Keratinocyte (primary cell): ENCODE data around the gene SIGLEC9. TPM values are rescaled to one million over a fixed set of nuclear protein-coding genes. Genes with fewer than 3 reads are reported as not detected.

Source experiments
- DNase-seq: peaks from one replicate; pipeline ENCODE4 v3.0.0-alpha.2; 2011; ENCODE audit warnings: low read depth, missing footprints, low spot score
- FAIRE-seq: peaks from 2 replicates; lab custom pipeline; 2011; peaks lifted over from hg19 to GRCh38; lab: Jason Lieb, UNC
- H2AFZ ChIP-seq: 2 replicates; pipeline ENCODE4 v1.6.0; 2012; ENCODE audit warnings: low read length, control low read depth, inconsistent platforms; ENCODE audit not compliant: control insufficient read depth
- H3K27ac ChIP-seq: 2 replicates; pipeline ENCODE4 v1.5.1; 2011; ENCODE audit warnings: low read length; ENCODE audit not compliant: control insufficient read depth, insufficient read depth
- H3K27me3 ChIP-seq: 3 replicates; pipeline ENCODE4 v1.6.0; 2011; ENCODE audit warnings: low read length; ENCODE audit not compliant: control insufficient read depth, insufficient read depth; ENCODE audit errors: extremely low read depth
- H3K36me3 ChIP-seq, 2 experiments: 2 replicates in 1 of 2; 3 replicates in 1 of 2; pipeline ENCODE4 v1.5.1; 2011; ENCODE audit warnings: low read length in 2 of 2, mild to moderate bottlenecking in 1 of 2; ENCODE audit not compliant: control insufficient read depth in 2 of 2, insufficient read depth in 2 of 2; ENCODE audit errors: extremely low read depth in 1 of 2
- H3K4me1 ChIP-seq: 3 replicates; pipeline ENCODE4 v1.5.1; 2011; ENCODE audit warnings: low read length; ENCODE audit not compliant: control insufficient read depth, insufficient read depth; ENCODE audit errors: extremely low read depth
- H3K4me2 ChIP-seq: 3 replicates; pipeline ENCODE4 v1.6.0; 2011; ENCODE audit warnings: low read depth, low read length; ENCODE audit not compliant: control insufficient read depth, insufficient read depth; ENCODE audit errors: extremely low read depth
- H3K4me3 ChIP-seq, 3 experiments: fragments of 200-600 bp in 1 of 3; sonication (generic) in 1 of 3; 2 replicates in 2 of 3; 3 replicates in 1 of 3; pipeline ENCODE4 v1.5.1; 2011 to 2016; ENCODE audit warnings: low read length in 3 of 3, mild to moderate bottlenecking in 3 of 3, control low read depth in 2 of 3, inconsistent platforms in 1 of 3, low read depth in 1 of 3, mixed read lengths in 1 of 3, mixed run types in 1 of 3, moderate library complexity in 1 of 3; ENCODE audit not compliant: control insufficient read depth in 2 of 3, insufficient read depth in 2 of 3; ENCODE audit errors: extremely low read depth in 1 of 3
- H3K79me2 ChIP-seq: 2 replicates; pipeline ENCODE4 v1.6.0; 2012; ENCODE audit warnings: low read length; ENCODE audit not compliant: control insufficient read depth, insufficient read depth
- H3K9ac ChIP-seq: 3 replicates; pipeline ENCODE4 v1.6.0; 2011; ENCODE audit warnings: low read length; ENCODE audit not compliant: control insufficient read depth, insufficient read depth; ENCODE audit errors: extremely low read depth
- H3K9me1 ChIP-seq: 3 replicates; pipeline ENCODE4 v1.6.0; 2011; ENCODE audit warnings: low read length; ENCODE audit not compliant: control insufficient read depth, insufficient read depth; ENCODE audit errors: extremely low read depth
- H3K9me3 ChIP-seq: 2 replicates; pipeline ENCODE4 v1.5.1; 2012; ENCODE audit warnings: low read depth, low read length; ENCODE audit not compliant: control insufficient read depth
- H4K20me1 ChIP-seq: 3 replicates; pipeline ENCODE4 v1.6.0; 2011; ENCODE audit warnings: low read length; ENCODE audit not compliant: control insufficient read depth, insufficient read depth; ENCODE audit errors: extremely low read depth
- CTCF ChIP-seq, 3 experiments: IDR thresholded peaks in 1 of 3; conservative IDR thresholded peaks in 1 of 3; optimal IDR thresholded peaks in 1 of 3; 2 replicates in 2 of 3; 3 replicates in 1 of 3; pipeline versions ENCODE3 to v1.5.1; 2011; ENCODE audit warnings: low read length in 3 of 3, mild to moderate bottlenecking in 3 of 3, moderate library complexity in 2 of 3, control low read depth in 1 of 3, inconsistent platforms in 1 of 3; ENCODE audit not compliant: insufficient read depth in 2 of 3; ENCODE audit errors: extremely low read depth in 1 of 3
- EZH2 ChIP-seq: IDR thresholded peaks from one replicate; pipeline ENCODE4 v1.6.1; 2012; ENCODE audit warnings: inconsistent platforms, mild to moderate bottlenecking, low read length, moderate library complexity
- dilution Hi-C: fragments of 300-500 bp; cut with MboI; formaldehyde crosslinking; loops from one replicate; pipeline ENCODE4 v1.7.0; 2020; ENCODE audit warnings: low sequenced_read_pairs; ENCODE audit not compliant: extremely low pct_ligation_motif_present
- polyA plus RNA-seq, 5 experiments: library from polyadenylated mRNA; depleted of rRNA in 3 of 5; stranded (reverse) in 3 of 5; stranded (forward) in 1 of 5; unstranded in 1 of 5; fragments of >200 nt; gene quantifications; 1 replicate in 1 of 5; 2 replicates in 3 of 5; 3 replicates in 1 of 5; pipeline versions ENCODE4 v1.2.1 to v1.2.3, GENCODE V29; 2011 to 2012; ENCODE audit warnings: missing spikeins in 2 of 5, low read depth in 1 of 5, low replicate concordance in 1 of 5

The SIGLEC9 gene
- polyA plus RNA-seq, 1 donor (not counting 4 experiments of a cell fraction or from before 2014, with no cell fraction given): not detected

GRCh38 chr19:51173681-51174080 is 49.0 kb downstream of the SIGLEC9 start:
- no peaks in the 10 kb centered on the region for H3K9me3 ChIP-seq
- TF ChIP-seq EZH2 (no peak), CTCF (optimal IDR thresholded peaks at IDR 0.05 in 1 of 3, IDR thresholded peaks at IDR 0.05 in 1 of 3, conservative IDR thresholded peaks at IDR 0.05 in 1 of 3; ENCODE audit: extremely low read depth in 1 of 3, insufficient read depth in 2 of 3, low read length in 3 of 3) (no peak)
- peaks cover 2% of the 10 kb centered on the region for H3K27me3 ChIP-seq
- no peak overlapping the region for H3K4me2 ChIP-seq
- H3K36me3 ChIP-seq: no peaks in the 10 kb centered on the region
- no peaks in the 10 kb centered on the region for H3K4me1 ChIP-seq
- no peak overlapping the region for H3K27ac ChIP-seq
- no peaks in the 10 kb centered on the region for H3K79me2 ChIP-seq
- H3K9ac ChIP-seq: no peak overlapping the region
- dilution Hi-C loops: no loop called here
- H3K9me1 ChIP-seq: no peaks in the 10 kb centered on the region
- H2AFZ ChIP-seq: no peak overlapping the region
- no peak for DNase-seq
- no peak for FAIRE-seq
- H4K20me1 ChIP-seq: no peaks in the 10 kb centered on the region
- no peak overlapping the region for H3K4me3 ChIP-seq

- Histone ChIP-seq H3K36me3 (no peaks in the 10 kb centered on the region), H3K4me2 (no peak overlapping the region), H3K27ac (no peak overlapping the region), H3K9ac (no peak overlapping the region), H3K4me3 (no peak overlapping the region), H2AFZ (no peak overlapping the region), H3K4me1 (no peaks in the 10 kb centered on the region), H3K9me3 (no peaks in the 10 kb centered on the region), H3K9me1 (no peaks in the 10 kb centered on the region), H4K20me1 (no peaks in the 10 kb centered on the region), H3K27me3 (peaks cover 5% of the 10 kb centered on the region), H3K79me2 (no peaks in the 10 kb centered on the region)
- DNase-seq (no peak), FAIRE-seq (no peak)
- TF ChIP-seq EZH2: no peak
- TF ChIP-seq CTCF (optimal IDR thresholded peaks at IDR 0.05 in 1 of 3, IDR thresholded peaks at IDR 0.05 in 1 of 3, conservative IDR thresholded peaks at IDR 0.05 in 1 of 3; ENCODE audit: extremely low read depth in 1 of 3, insufficient read depth in 2 of 3, low read length in 3 of 3): no peak
- dilution Hi-C loops: no loop called here
These were observed 54.5 kb downstream of the SIGLEC9 start for GRCh38 chr19:51179256-51179655.

Other genes with a start within 250 kb of the SIGLEC9 start
- not detected in 3 replicates for gene KLK4, start 213.5 kb upstream of the SIGLEC9 start, polyA plus RNA-seq
- 425 to 882 TPM (median 477 TPM) in 3 replicates for gene KLK5, start 171.9 kb upstream of the SIGLEC9 start, polyA plus RNA-seq
- gene KLK6, start 155.3 kb upstream of the SIGLEC9 start, polyA plus RNA-seq: 0.73 to 2.5 TPM (median 1.9 TPM) in 3 replicates
- 22.4 to 33.8 TPM (median 29.2 TPM) in 3 replicates for gene KLK7, start 141.0 kb upstream of the SIGLEC9 start, polyA plus RNA-seq
- 88.8 to 232 TPM (median 118 TPM) in 3 replicates for gene KLK8, start 123.3 kb upstream of the SIGLEC9 start, polyA plus RNA-seq
- 56.3 to 97.5 TPM (median 95.3 TPM) in 3 replicates for gene KLK10, start 105.2 kb upstream of the SIGLEC9 start, polyA plus RNA-seq
- 12.8 to 39.0 TPM (median 18.0 TPM) in 3 replicates for gene KLK11, start 98.3 kb upstream of the SIGLEC9 start, polyA plus RNA-seq
- not detected in 3 replicates for gene KLK12, start 89.9 kb upstream of the SIGLEC9 start, polyA plus RNA-seq
- gene KLK13, start 59.8 kb upstream of the SIGLEC9 start, polyA plus RNA-seq: 2.0 to 4.4 TPM (median 2.8 TPM) in 3 replicates
- gene KLK14, start 42.0 kb upstream of the SIGLEC9 start, polyA plus RNA-seq: 0.05 to 0.63 TPM (median 0.10 TPM) in 3 replicates
- 1.9 to 3.9 TPM (median 2.3 TPM) in 3 replicates for gene CTU1, start 16.5 kb upstream of the SIGLEC9 start, polyA plus RNA-seq
- not detected in 3 replicates for gene SIGLEC7, start 17.4 kb downstream of the SIGLEC9 start, polyA plus RNA-seq
- 0.16 TPM in 1 of 3 replicates, not detected in the others for gene CD33, start 100.2 kb downstream of the SIGLEC9 start, polyA plus RNA-seq
- gene SIGLECL1, start 126.2 kb downstream of the SIGLEC9 start, polyA plus RNA-seq: not detected in 3 replicates
- gene IGLON5, start 186.7 kb downstream of the SIGLEC9 start, polyA plus RNA-seq: not detected in 3 replicates
- 1.2 to 2.0 TPM (median 1.5 TPM) in 3 replicates for gene VSIG10L, start 217.2 kb downstream of the SIGLEC9 start, polyA plus RNA-seq
- gene ETFB, start 241.5 kb downstream of the SIGLEC9 start, polyA plus RNA-seq: 95.2 to 115 TPM (median 102 TPM) in 3 replicates
- 0.37 to 1.1 TPM in 2 of 3 replicates, not detected in the other for gene CLDND2, start 244.1 kb downstream of the SIGLEC9 start, polyA plus RNA-seq
- gene NKG7, start 247.7 kb downstream of the SIGLEC9 start, polyA plus RNA-seq: not detected in 3 replicates